IPS DF 6.9 (cell line): Measurements from ENCODE around the gene DSCAM.

Experiments used
- DNase-seq: peaks from one replicate; pipeline ENCODE4 v3.0.0-alpha.2; 2013; ENCODE audit warnings: low read depth, low spot score
- H3K27ac ChIP-seq: one replicate; pipeline ENCODE4 v1.5.1; 2013; ENCODE audit warnings: low read length, control low read depth
- H3K27me3 ChIP-seq: 2 replicates; pipeline ENCODE4 v1.6.1; 2013; ENCODE audit warnings: mild to moderate bottlenecking, low read length; ENCODE audit not compliant: control insufficient read depth, insufficient read depth
- H3K36me3 ChIP-seq: 2 replicates; pipeline ENCODE4 v1.6.1; 2013; ENCODE audit warnings: low read length; ENCODE audit not compliant: control insufficient read depth, insufficient read depth
- H3K4me1 ChIP-seq: 2 replicates; pipeline ENCODE4 v1.6.1; 2013; ENCODE audit warnings: low read length; ENCODE audit not compliant: control insufficient read depth, insufficient read depth
- H3K4me3 ChIP-seq: 2 replicates; pipeline ENCODE4 v1.5.1; 2013; ENCODE audit warnings: mild to moderate bottlenecking, low read length
- H3K9me3 ChIP-seq: 2 replicates; pipeline ENCODE4 v1.6.1; 2013; ENCODE audit warnings: low read length, inconsistent platforms; ENCODE audit not compliant: control insufficient read depth, insufficient read depth
- WGBS: extraction: QIAGEN DNeasy Blood & Tissue Kit; methylation state at CpG from one replicate; pipeline ENCODE4 v1.1.7; 2013; ENCODE audit warnings: mixed read lengths, missing lambda C conversion rate; ENCODE audit not compliant: insufficient read length, insufficient coverage; 5-methylcytosine and 5-hydroxymethylcytosine counted together

Gene DSCAM

GRCh38 chr21:40602080-40602479 is 244.9 kb downstream of the DSCAM start:
- DNase-seq: no peak
- peaks cover 2% of the 10 kb centered on the region for H3K9me3 ChIP-seq
- no peak overlapping the region for H3K27ac ChIP-seq
- H3K27me3 ChIP-seq: no peaks in the 10 kb centered on the region
- H3K4me1 ChIP-seq: no peaks in the 10 kb centered on the region
- no peaks in the 10 kb centered on the region for H3K36me3 ChIP-seq
- WGBS: no CpG with 5 or more reads among the region's 4 CpGs
- H3K4me3 ChIP-seq: no peak overlapping the region

- Histone ChIP-seq H3K27me3 (no peaks in the 10 kb centered on the region), H3K27ac (no peak overlapping the region), H3K9me3 (peaks cover 7% of the 10 kb centered on the region), H3K36me3 (no peaks in the 10 kb centered on the region), H3K4me1 (no peaks in the 10 kb centered on the region; the same call in 1 of the 2 replicates), H3K4me3 (no peak overlapping the region)
- DNase-seq: no peak
- no CpG with 5 or more reads among the region's 8 CpGs for WGBS
Observed at GRCh38 chr21:40595806-40596205, 251.2 kb downstream of the DSCAM start.

DNA sequence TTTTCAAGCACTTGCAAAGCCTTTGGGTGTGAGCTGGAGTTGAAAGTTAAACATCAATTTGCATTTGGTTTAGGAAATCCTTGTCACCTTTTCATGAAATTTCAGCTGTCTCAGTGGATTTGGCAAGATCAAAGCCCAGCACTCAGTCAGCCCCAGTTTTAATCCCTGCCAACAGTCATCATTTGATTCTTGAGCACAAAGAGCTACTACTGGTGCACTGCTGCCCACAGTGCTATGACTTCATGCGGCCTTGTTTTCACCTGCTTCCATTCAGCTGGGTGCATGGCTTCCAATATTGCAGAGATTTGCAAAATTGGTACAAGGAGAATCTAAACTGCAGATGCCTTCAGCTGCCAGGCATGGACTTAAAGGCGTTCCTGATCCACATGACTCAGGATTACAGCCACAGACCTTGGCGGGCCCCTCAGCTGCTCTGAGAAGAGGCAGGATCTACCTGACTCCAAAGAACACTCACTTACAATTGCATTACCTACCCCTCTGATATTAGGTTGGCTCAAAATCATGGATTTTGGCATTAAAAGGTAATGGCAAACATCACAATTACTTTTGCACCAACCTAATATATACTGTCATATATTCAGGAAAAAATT is 259.1 kb downstream of the DSCAM start:
- DNase-seq: no peak
- Histone ChIP-seq H3K36me3 (no peaks in the 10 kb centered on the region), H3K9me3 (peaks cover 2% of the 10 kb centered on the region), H3K4me3 (no peak overlapping the region), H3K27ac (no peak overlapping the region), H3K4me1 (no peaks in the 10 kb centered on the region; the same call in 1 of the 2 replicates), H3K27me3 (no peaks in the 10 kb centered on the region)
- WGBS: no CpG with 5 or more reads among the region's 3 CpGs

GRCh38 chr21:40586575-40586974 is 260.4 kb downstream of the DSCAM start:
- Histone ChIP-seq H3K27ac (no peak overlapping the region), H3K4me3 (no peak overlapping the region), H3K9me3 (peaks cover 2% of the 10 kb centered on the region), H3K27me3 (no peaks in the 10 kb centered on the region), H3K4me1 (no peaks in the 10 kb centered on the region), H3K36me3 (no peaks in the 10 kb centered on the region)
- no CpG with 5 or more reads among the region's 2 CpGs for WGBS
- DNase-seq: no peak

- H3K27me3 ChIP-seq: no peaks in the 10 kb centered on the region
- H3K36me3 ChIP-seq: no peaks in the 10 kb centered on the region
- no peaks in the 10 kb centered on the region for H3K4me1 ChIP-seq
- WGBS: no CpG with 5 or more reads among the region's 27 CpGs
- H3K4me3 ChIP-seq: no peak overlapping the region
- peaks cover 2% of the 10 kb centered on the region for H3K9me3 ChIP-seq
- H3K27ac ChIP-seq: no peak overlapping the region
- DNase-seq: no peak
Observed at GRCh38 chr21:40577285-40578043, 269.5 kb downstream of the DSCAM start.

DNA sequence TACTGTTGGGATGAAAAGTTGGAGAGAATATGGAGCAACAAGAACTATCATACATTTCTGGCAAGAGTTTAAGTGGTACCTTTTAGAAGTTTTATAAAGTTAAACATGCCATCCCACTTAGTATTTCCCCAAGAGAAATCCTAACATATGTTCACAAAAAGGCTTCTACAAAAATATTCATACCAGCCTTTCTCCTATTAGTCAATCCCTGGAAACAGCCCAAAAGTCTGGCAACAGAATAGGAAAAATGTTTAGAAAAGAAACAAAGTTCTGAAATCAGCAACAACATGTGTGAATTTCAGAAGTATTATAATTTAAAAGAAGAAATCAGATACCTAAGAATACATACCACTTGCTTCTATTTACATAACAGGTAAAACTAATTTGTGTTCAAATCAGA is 271.0 kb downstream of the DSCAM start:
- no peak overlapping the region for H3K27ac ChIP-seq
- no peak for DNase-seq
- no peaks in the 10 kb centered on the region for H3K27me3 ChIP-seq
- H3K4me3 ChIP-seq: no peak overlapping the region
- H3K36me3 ChIP-seq: no peaks in the 10 kb centered on the region
- no peaks in the 10 kb centered on the region for H3K9me3 ChIP-seq
- H3K4me1 ChIP-seq: no peaks in the 10 kb centered on the region

DNA sequence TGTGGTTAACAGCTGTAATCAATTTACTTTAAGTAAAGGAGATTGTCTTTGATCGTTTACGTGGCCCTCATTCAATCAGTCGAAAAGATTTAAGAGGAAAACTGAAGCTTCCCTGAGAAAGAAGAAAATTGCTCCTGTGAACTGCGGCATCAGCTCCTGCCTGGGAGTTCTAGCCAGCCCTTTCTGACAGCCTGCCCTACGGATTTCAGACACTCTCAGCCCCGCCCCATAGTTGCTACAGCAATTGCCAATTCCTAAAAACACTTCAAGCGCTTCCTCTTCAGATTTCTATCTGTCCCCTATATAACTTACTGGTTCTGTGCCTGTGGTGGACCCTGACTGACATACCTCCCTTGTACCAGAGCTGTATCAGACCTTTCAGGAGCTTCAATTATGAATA is 277.6 kb downstream of the DSCAM start:
- H3K4me1 ChIP-seq: no peaks in the 10 kb centered on the region
- H3K36me3 ChIP-seq: no peaks in the 10 kb centered on the region
- no peaks in the 10 kb centered on the region for H3K27me3 ChIP-seq
- H3K4me3 ChIP-seq: no peak overlapping the region
- no peak overlapping the region for H3K27ac ChIP-seq
- no CpG with 5 or more reads among the region's 7 CpGs for WGBS
- H3K9me3 ChIP-seq: peaks cover 8% of the 10 kb centered on the region
- no peak for DNase-seq

DNA sequence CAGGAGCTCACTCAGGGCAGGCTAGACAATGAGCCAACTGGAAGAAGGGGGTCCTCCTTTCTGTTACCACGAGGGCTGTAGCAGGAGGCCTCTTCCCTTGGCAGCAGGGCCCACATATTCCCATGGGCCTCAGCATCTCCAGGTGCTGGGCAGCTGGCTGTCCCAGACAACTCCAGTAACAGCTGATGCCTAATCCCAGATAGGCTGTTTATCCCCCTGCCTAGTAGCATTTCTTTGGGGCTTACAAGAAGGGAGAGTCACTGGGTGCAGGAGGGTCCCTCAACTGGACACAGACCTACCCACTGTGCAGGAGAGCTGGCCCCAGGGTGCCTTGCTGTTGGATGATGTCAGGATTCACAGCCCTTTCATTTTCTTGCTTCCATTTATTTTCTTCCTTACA is 278.2 kb downstream of the DSCAM start:
- no peaks in the 10 kb centered on the region for H3K27me3 ChIP-seq
- no CpG with 5 or more reads among the region's 1 CpG for WGBS
- DNase-seq: no peak
- H3K9me3 ChIP-seq: peaks cover 9% of the 10 kb centered on the region
- no peaks in the 10 kb centered on the region for H3K4me1 ChIP-seq
- H3K27ac ChIP-seq: no peak overlapping the region
- H3K4me3 ChIP-seq: no peak overlapping the region
- no peaks in the 10 kb centered on the region for H3K36me3 ChIP-seq

GRCh38 chr21:40567501-40567900 is 279.5 kb downstream of the DSCAM start:
- Histone ChIP-seq H3K27me3 (no peaks in the 10 kb centered on the region), H3K27ac (no peak overlapping the region), H3K36me3 (no peaks in the 10 kb centered on the region), H3K4me1 (no peaks in the 10 kb centered on the region), H3K9me3 (peaks cover 9% of the 10 kb centered on the region), H3K4me3 (no peak overlapping the region)
- WGBS: 100% methylated on average over 1 of the region's 3 CpGs
- no peak for DNase-seq

DNA sequence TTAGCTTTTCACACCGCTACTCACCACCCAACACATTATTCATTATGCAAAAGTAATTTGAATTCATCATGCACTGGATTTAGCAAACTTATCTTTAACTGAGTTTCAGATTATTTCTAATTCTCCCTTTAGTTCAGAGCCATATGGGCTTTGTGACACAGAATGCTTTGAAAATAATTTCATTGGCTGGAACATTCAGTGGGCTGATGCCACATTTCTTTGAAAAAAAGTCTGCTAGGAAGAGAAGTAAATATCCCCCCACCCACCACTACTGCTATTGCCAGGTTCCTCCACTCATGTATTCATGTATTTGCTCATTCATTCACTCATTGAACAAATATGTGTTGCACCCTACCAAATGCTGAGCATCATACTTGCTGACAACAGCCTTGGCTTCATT is 280.5 kb downstream of the DSCAM start:
- 100% methylated on average over 1 of the region's 1 CpG for WGBS
- Histone ChIP-seq H3K4me1 (no peaks in the 10 kb centered on the region), H3K27me3 (no peaks in the 10 kb centered on the region), H3K36me3 (no peaks in the 10 kb centered on the region), H3K9me3 (peaks cover 9% of the 10 kb centered on the region), H3K4me3 (no peak overlapping the region), H3K27ac (no peak overlapping the region)
- DNase-seq: no peak

DNA sequence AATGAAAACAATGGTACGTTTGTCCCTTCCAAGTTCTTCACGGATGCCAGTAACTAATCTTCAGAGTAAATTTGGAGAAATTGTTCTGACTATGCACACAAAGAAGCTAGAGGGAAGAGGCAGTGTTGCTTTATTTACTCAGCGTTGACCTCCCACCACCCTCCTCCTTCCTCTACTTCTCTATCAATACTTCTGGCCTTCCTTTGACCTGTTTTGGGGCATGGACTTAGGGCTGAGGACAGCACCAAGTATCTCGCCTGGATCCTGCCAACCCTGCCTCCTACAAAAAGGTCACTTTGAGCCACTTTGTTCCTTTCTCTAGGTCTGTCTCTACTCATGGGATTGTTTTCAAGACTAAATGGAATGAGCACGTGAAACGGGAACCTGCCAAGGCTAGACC is 282.6 kb downstream of the DSCAM start:
- WGBS: no CpG with 5 or more reads among the region's 6 CpGs
- H3K27me3 ChIP-seq: no peaks in the 10 kb centered on the region
- no peak for DNase-seq
- H3K27ac ChIP-seq: no peak overlapping the region
- H3K4me1 ChIP-seq: no peaks in the 10 kb centered on the region
- H3K9me3 ChIP-seq: peaks cover 9% of the 10 kb centered on the region
- no peaks in the 10 kb centered on the region for H3K36me3 ChIP-seq
- no peak overlapping the region for H3K4me3 ChIP-seq
